Fibroblast of mammary gland (primary cell): ENCODE data around the gene ZNF564.

ENCODE experiments used
- DNase-seq: peaks from one replicate; pipeline ENCODE4 v3.0.0-alpha.2; 2010; ENCODE audit warnings: low read depth
- H3K4me3 ChIP-seq: 2 replicates; pipeline ENCODE4 v1.5.1; 2011; ENCODE audit warnings: low read depth, mild to moderate bottlenecking, low read length, moderate library complexity; ENCODE audit not compliant: control insufficient read depth
- TF ChIP-seq, protein P1 (sequence below): conservative IDR thresholded peaks from 2 replicates; pipeline ENCODE4 v1.5.1; 2011; ENCODE audit warnings: low read depth, low read length, inconsistent platforms; ENCODE audit not compliant: control insufficient read depth, insufficient read depth

The ZNF564 gene

DNA sequence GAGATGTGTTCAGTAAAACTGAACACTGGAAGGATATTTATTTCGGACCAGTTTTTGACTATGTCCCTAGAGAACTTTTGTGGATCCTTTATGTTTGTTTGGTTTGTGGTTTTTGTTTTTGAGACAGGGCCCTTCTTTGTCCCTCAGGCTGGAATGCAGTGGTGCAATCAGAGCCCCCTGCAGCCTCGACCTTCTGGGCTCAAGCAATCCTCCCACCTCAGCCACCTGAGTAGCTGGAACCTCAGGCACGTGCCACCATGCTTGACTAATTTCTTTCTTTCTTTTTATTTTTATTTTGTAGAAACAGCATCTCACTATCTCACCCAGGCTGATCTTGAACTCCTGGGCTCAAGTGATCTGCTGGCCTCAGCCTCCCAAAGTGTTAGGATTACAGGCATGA lies 65.7 kb downstream of the ZNF564 start:
- no peak for DNase-seq
- TF ChIP-seq, protein P1, sequence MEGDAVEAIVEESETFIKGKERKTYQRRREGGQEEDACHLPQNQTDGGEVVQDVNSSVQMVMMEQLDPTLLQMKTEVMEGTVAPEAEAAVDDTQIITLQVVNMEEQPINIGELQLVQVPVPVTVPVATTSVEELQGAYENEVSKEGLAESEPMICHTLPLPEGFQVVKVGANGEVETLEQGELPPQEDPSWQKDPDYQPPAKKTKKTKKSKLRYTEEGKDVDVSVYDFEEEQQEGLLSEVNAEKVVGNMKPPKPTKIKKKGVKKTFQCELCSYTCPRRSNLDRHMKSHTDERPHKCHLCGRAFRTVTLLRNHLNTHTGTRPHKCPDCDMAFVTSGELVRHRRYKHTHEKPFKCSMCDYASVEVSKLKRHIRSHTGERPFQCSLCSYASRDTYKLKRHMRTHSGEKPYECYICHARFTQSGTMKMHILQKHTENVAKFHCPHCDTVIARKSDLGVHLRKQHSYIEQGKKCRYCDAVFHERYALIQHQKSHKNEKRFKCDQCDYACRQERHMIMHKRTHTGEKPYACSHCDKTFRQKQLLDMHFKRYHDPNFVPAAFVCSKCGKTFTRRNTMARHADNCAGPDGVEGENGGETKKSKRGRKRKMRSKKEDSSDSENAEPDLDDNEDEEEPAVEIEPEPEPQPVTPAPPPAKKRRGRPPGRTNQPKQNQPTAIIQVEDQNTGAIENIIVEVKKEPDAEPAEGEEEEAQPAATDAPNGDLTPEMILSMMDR = no peak
- H3K4me3 ChIP-seq = no peak overlapping the region

GRCh38 chr19:12485052-12485416 lies 66.2 kb downstream of the ZNF564 start:
- TF ChIP-seq, protein P1 = no peak
- peak overlapping the region; percentile 96 for H3K4me3 ChIP-seq
- no peak for DNase-seq

GRCh38 chr19:12484371-12485051 lies 66.8 kb downstream of the ZNF564 start, which contains the start of gene ZNF709:
Gene ZNF709, minus strand, starts transcription at chr19:12484816. Its CDS starts 159 bp downstream, at chr19:12484657.
- TF ChIP-seq, protein P1 = no peak
- peak; percentile 75 for DNase-seq
- peak within 1 kb of the TSS; percentile 96 for H3K4me3 ChIP-seq

- TF ChIP-seq, protein P1 = no peak
- H3K4me3 ChIP-seq = peak overlapping the region; percentile 96
- DNase-seq = no peak
Measured at GRCh38 chr19:12484011-12484370, 67.3 kb downstream of the ZNF564 start.

DNA sequence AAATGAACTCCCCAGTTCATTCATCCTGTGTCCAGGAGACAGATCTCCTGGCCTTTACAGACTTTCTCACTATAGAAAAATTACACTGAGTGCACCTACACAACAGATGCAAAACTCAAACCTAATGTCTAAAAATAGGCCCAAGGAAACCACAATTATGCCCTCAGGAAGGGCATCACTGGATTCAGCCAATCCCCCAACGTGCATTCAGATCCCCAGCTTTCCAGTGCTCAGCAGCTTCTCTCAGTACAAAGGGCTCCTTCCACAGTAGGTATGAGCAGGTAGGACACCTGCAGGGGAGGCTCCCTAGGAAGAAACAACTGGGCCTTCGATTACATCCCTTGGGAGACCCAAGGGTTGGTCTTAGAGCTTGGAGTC lies 68.8 kb downstream of the ZNF564 start:
- H3K4me3 ChIP-seq = no peak overlapping the region
- TF ChIP-seq, protein P1 = no peak
- DNase-seq = no peak

DNA sequence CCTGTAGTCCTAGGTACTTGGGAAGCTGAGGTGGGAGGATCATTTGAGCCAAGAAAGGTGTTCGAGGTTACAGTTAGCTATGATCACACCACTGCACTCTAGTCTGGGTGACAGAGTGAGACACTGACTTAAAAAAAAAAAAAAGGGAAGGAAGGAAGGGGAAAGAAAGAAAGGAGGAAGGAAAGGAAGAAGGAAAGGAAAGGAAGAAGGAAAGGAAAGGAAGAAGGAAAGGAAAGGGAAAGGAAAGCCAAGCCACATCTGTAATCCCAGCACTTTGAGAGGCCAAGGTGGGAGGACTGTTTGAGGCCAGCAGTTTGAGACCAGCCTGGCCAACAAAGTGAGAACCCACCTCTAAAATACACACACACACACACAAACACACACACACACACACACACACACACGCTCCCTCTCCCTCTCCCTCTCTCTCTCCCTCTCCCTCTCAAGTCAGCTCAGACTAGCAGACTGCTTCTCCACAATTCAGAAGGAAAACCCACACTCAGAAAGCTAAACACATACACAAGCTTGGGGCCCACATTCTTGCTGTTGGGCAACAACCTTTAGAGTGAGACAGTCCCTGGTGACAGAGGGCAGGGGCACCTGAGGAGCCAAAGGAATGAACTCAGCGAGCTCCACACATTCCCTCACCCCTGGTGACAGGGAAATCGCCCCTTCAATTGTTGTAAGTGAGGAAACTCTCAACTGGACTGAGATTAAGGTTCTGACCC lies 69.3 kb downstream of the ZNF564 start:
- no peak for DNase-seq
- H3K4me3 ChIP-seq = no peak overlapping the region
- TF ChIP-seq, protein P1 = no peak
